NB4 (cell line): Measurements from ENCODE around the gene ANKHD1.
A peak's percentile ranks its signal among the peaks of the same experiment; 100 is the strongest.

ENCODE experiments used
- DNase-seq: peaks from one replicate; pipeline ENCODE4 v3.0.0; 2010; ENCODE audit warnings: low read depth
- H3K4me3 ChIP-seq: one replicate; pipeline ENCODE4 v1.5.1; 2011; ENCODE audit warnings: mild to moderate bottlenecking, low read depth, low read length, moderate library complexity
- CTCF ChIP-seq: IDR thresholded peaks from one replicate; pipeline ENCODE4 v1.5.1; 2012; ENCODE audit warnings: low read depth, low read length
- MYC ChIP-seq: IDR thresholded peaks from 2 replicates; pipeline ENCODE4 v1.6.1; 2011; ENCODE audit warnings: low read depth, low read length
- POLR2A ChIP-seq: IDR thresholded peaks from 2 replicates; pipeline ENCODE4 v1.6.1; 2011; ENCODE audit warnings: mild to moderate bottlenecking; ENCODE audit not compliant: insufficient read length; ENCODE audit errors: extremely low read depth
- TF ChIP-seq, protein P1 (sequence below): IDR thresholded peaks from 2 replicates; pipeline ENCODE4 v1.6.1; 2011; ENCODE audit warnings: low read depth, low read length

The ANKHD1 gene

GRCh38 chr5:140360101-140360500 lies 41.5 kb upstream of the ANKHD1 start, which contains the start of gene SLC4A9:
Gene SLC4A9 (plus strand): TSS chr5:140360194. CDS start chr5:140360237, 43 bp downstream.
- H3K4me3 ChIP-seq, result no peak within 1 kb of the TSS
- DNase-seq, result no peak
- TF ChIP-seq, protein P1, sequence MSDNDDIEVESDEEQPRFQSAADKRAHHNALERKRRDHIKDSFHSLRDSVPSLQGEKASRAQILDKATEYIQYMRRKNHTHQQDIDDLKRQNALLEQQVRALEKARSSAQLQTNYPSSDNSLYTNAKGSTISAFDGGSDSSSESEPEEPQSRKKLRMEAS, result no peak
- no peak for TF ChIP-seq CTCF
- TF ChIP-seq MYC, result no peak
- TF ChIP-seq POLR2A, result no peak

- DNase-seq, result no peak
- no peak overlapping the region for H3K4me3 ChIP-seq
- no peak for TF ChIP-seq POLR2A
These were observed 40.8 kb upstream of the ANKHD1 start for GRCh38 chr5:140360681-140361479.

- no peak for DNase-seq
- TF ChIP-seq, protein P1, result no peak
- no peak for TF ChIP-seq MYC
- TF ChIP-seq POLR2A, result no peak
- TF ChIP-seq CTCF, result no peak
- H3K4me3 ChIP-seq, result no peak overlapping the region
These were observed 39.7 kb upstream of the ANKHD1 start for GRCh38 chr5:140361901-140362300.

DNA sequence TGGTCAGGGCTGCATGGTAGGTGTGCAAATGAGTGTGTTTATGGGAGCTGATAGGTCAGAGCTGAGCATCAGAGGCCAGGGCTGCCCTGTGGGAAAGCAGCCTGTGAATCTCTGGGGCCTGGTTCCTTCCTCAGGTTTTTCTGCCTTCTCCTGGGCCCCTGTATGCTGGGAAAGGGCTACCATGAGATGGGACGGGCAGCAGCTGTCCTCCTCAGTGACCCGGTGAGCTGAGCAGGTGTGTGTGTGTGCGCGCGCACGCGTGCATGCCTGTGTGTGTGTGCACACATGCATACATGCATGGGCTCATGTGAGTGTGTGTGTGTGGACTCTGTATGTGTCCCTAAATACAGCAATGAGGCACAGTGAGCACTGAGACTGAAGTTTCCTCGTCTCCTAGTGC lies 39.3 kb upstream of the ANKHD1 start:
- no peak for TF ChIP-seq CTCF
- TF ChIP-seq MYC, result no peak
- TF ChIP-seq, protein P1, result no peak
- TF ChIP-seq POLR2A, result no peak
- DNase-seq, result no peak
- no peak overlapping the region for H3K4me3 ChIP-seq

DNA sequence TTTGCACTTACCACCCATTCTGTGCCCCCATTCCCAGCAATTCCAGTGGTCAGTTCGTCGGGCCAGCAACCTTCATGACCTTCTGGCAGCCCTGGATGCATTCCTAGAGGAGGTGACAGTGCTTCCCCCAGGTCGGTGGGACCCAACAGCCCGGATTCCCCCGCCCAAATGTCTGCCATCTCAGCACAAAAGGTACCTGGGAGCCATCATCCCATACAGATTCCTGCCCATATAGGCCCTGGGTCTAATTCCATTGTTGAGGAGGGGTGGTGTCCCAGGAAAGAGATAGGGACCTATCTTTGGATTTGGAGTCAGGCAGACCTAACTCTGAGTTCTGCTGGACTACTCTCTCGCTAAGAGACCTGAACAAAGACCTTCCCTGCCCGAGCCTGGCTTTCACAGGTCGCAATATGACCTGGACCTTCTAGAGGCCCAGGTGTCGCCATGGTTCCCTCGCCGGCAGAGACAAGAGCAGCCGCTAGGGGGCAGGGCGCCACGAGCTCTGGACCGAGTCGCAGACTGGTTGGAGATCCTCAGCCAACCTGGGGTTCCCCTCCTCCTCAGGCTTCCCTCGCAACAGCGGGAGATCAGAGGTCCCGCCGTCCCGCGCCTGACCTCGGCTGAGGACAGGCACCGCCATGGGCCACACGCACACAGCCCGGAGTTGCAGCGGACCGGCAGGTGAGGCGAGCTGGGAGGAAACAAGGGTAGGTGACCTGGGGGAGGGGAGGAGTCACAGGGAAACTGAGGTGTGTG lies 38.6 kb upstream of the ANKHD1 start:
- peak; percentile 78 for DNase-seq
- H3K4me3 ChIP-seq, result no peak overlapping the region
- TF ChIP-seq MYC (peak; percentile 54), CTCF (peak; percentile 93), POLR2A (no peak)
- TF ChIP-seq, protein P1, result peak; percentile 30; the same call in 1 of the 2 replicates
